Effector memory CD4-positive, alpha-beta T cell (primary cell): ENCODE results near the gene ZNF554.

Experiments
- DNase-seq, 3 donors: peaks; one replicate each; pipeline ENCODE4 v3.0.0-alpha.2; 2020
- H3K27ac ChIP-seq: 2 replicates; pipeline ENCODE4 v1.7.0; 2013; ENCODE audit warnings: mild to moderate bottlenecking, low read length, moderate library complexity; ENCODE audit not compliant: insufficient read depth, poor library complexity, severe bottlenecking
- H3K27me3 ChIP-seq: replicated peaks from 2 replicates; pipeline ENCODE4 v1.7.0; 2013; ENCODE audit warnings: mild to moderate bottlenecking, low read length; ENCODE audit not compliant: insufficient read depth, control insufficient read depth, poor library complexity, severe bottlenecking
- H3K36me3 ChIP-seq: 2 replicates; pipeline ENCODE4 v1.7.0; 2013; ENCODE audit warnings: mild to moderate bottlenecking, low read length, moderate library complexity; ENCODE audit not compliant: control insufficient read depth, insufficient read depth
- H3K4me1 ChIP-seq: 2 replicates; pipeline ENCODE4 v1.7.0; 2013; ENCODE audit warnings: low read length, mild to moderate bottlenecking; ENCODE audit not compliant: control insufficient read depth, insufficient read depth, poor library complexity, severe bottlenecking
- H3K4me3 ChIP-seq: 2 replicates; pipeline ENCODE4 v1.7.0; 2013; ENCODE audit warnings: low read length, low read depth, mild to moderate bottlenecking; ENCODE audit not compliant: insufficient read depth, poor library complexity, severe bottlenecking
- H3K9me3 ChIP-seq: 2 replicates; pipeline ENCODE4 v1.7.0; 2013; ENCODE audit warnings: mild to moderate bottlenecking, low read length, moderate library complexity; ENCODE audit not compliant: control insufficient read depth

The ZNF554 gene

DNA sequence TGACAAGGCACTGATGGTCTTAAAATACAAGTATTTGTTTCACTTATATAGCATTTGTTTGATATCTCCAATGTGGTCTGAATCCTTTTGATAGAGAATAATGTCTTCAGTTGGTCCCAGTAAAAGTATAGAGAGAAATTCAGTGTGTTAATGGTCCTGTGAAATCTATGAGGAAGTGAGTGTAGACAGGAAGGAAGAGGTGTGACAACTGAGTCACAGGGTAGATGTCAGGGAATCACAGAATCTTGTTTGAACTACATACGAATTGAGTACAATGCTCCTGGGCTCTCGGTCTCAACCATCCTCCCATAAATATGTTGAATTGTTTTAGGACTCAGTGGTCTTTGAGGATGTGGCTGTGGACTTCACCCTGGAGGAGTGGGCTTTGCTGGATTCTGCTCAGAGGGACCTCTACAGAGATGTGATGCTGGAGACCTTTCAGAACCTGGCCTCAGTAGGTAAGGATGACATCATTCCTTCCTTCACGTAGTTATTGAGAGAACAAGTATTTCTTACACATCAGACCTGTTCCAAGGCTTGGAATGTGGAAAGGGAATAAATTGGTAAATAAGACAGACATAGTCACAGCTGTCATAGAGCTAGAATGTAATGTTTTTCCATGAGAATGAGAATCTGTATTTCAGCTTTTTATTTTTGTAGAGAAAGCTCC is 30.7 kb downstream of the ZNF554 start:
- no peak overlapping the region for H3K27ac ChIP-seq
- DNase-seq, result no peak
- peaks cover 10% of the 10 kb centered on the region for H3K9me3 ChIP-seq
- H3K36me3 ChIP-seq, result peaks cover 37% of the 10 kb centered on the region
- H3K4me1 ChIP-seq, result no peaks in the 10 kb centered on the region
- no peak overlapping the region for H3K4me3 ChIP-seq
- no peaks in the 10 kb centered on the region for H3K27me3 ChIP-seq

DNA sequence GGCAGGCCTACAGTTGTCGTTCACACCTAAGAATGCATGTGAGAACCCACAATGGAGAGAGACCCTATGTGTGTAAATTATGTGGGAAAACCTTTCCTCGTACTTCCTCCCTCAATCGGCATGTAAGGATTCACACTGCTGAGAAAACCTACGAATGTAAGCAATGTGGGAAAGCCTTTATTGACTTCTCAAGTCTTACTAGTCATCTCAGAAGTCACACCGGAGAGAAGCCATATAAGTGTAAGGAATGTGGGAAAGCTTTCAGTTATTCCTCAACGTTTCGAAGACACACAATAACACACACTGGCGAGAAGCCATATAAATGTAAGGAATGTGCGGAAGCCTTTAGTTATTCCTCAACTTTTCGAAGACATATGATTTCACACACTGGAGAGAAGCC is 32.9 kb downstream of the ZNF554 start:
- DNase-seq, result no peak
- H3K4me3 ChIP-seq, result no peak overlapping the region
- H3K36me3 ChIP-seq, result peaks cover 33% of the 10 kb centered on the region
- peaks cover 15% of the 10 kb centered on the region for H3K4me1 ChIP-seq
- peaks cover 10% of the 10 kb centered on the region for H3K9me3 ChIP-seq
- no peak overlapping the region for H3K27ac ChIP-seq
- H3K27me3 ChIP-seq, result no peaks in the 10 kb centered on the region

DNA sequence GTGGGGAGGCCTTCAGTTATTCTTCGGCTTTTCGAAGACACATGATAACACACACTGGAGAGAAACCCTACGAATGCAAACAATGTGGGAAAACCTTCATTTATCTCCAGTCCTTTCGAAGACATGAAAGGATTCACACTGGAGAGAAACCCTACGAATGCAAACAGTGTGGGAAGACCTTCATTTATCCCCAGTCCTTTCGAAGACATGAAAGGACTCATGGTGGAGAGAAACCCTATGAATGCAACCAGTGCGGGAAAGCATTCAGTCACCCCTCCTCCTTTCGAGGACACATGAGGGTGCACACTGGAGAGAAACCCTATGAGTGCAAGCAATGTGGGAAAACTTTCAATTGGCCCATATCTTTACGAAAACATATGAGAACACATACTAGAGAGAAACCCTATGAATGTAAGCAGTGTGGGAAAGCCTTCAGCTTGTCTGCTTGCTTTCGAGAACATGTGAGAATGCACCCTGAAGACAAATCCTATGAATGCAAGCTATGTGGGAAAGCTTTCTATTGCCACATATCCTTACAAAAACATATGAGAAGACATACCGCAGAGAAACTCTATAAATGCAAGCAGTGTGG is 33.4 kb downstream of the ZNF554 start:
- H3K4me1 ChIP-seq, result peaks cover 17% of the 10 kb centered on the region
- no peak overlapping the region for H3K27ac ChIP-seq
- H3K9me3 ChIP-seq, result peaks cover 10% of the 10 kb centered on the region
- peaks cover 33% of the 10 kb centered on the region for H3K36me3 ChIP-seq
- H3K4me3 ChIP-seq, result no peak overlapping the region
- DNase-seq, result no peak
- H3K27me3 ChIP-seq, result no peaks in the 10 kb centered on the region

DNA sequence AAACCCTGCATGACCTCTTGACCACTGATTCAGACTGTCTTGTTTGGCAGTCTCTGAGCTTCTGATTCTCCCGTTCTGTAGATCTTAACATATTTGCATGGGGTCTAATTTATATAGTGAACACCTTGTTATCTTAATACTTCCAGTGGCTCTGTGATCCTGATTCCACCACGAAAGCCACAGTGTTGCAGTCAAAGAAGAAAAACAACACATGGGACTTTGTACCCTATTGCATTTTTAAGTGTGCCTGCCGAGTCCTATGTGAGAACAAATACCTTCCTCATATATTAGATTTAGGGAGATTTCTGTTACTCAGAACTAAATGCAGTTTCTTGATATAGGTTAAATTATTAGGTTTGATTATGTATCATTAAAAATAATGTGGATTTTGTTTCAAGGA is 35.2 kb downstream of the ZNF554 start:
- H3K27me3 ChIP-seq, result no peaks in the 10 kb centered on the region
- peaks cover 17% of the 10 kb centered on the region for H3K4me1 ChIP-seq
- peaks cover 10% of the 10 kb centered on the region for H3K9me3 ChIP-seq
- H3K4me3 ChIP-seq, result no peak overlapping the region
- no peak for DNase-seq
- H3K27ac ChIP-seq, result no peak overlapping the region
- H3K36me3 ChIP-seq, result peaks cover 33% of the 10 kb centered on the region

DNA sequence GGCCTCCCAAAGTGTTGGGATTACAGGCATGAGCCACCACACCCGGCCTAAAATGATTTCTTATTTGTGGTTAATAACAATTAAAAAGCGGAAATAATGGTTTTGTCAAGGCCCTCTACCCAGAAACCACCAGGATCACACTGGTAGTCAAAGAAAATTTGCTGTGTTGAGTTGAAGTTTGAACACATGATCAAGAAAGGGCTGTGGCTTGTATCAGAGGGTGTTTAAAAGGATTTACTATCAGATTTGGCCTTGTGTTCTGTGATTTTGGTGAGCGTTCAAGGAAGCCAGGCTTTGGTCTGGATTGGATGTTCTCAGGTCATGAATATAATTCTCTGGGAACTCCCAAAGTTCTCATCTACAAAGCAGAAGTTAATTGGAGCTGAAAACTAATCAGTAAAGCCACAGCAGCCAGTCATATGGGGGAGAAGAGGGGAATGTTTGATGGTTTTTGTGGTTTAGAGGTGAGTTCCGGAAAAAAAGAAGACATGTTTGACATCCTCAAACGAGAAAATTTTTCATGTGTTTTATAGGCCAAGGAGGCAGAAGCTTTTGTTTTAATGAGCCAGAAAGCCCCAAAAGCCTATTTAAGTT is 36.9 kb downstream of the ZNF554 start:
- peaks cover 10% of the 10 kb centered on the region for H3K9me3 ChIP-seq
- no peaks in the 10 kb centered on the region for H3K27me3 ChIP-seq
- no peak for DNase-seq
- H3K27ac ChIP-seq, result no peak overlapping the region
- peaks cover 19% of the 10 kb centered on the region for H3K36me3 ChIP-seq
- no peak overlapping the region for H3K4me3 ChIP-seq
- H3K4me1 ChIP-seq, result peaks cover 17% of the 10 kb centered on the region

DNA sequence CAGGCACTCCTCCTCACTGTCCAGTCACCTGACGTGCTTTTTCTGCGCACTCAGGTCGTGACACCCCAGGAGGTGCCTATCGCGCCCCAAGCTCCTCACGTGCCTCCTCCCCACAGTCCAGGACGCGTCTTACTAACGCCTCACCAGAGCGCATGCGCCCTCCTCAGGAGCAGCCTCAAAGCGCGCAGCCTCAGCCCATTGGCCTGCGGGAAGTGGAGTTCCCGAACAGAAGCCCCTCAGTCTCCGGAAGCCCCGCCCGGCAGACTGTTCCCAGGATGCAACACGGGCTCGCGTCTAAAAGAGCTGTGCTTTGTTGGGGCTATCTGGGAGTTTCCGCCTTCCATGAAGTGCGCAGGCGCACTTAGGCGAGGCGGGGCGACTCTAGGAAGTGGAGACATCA is 39.2 kb downstream of the ZNF554 start:
- Histone ChIP-seq H3K9me3 (no peaks in the 10 kb centered on the region), H3K4me3 (no peak overlapping the region)

DNA sequence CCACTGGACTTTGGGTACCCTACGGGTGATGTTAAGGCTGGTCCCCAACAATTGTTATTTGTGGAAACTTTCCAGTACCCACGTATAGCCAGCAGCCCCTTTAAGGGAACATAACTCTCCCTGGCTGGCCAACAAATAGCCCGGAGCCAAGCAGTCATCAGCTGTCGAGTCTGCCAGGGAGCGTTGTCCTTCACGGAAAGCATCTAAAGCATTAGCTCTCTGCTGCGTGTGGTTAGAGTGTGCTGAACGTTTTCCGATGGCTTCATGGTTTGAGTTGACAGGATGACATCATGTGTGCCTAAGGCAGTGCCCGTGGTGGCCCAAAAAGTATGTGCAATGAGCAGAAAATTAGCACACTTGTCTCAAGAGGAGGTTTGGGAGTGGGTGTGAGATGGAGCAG is 44.1 kb downstream of the ZNF554 start:
- H3K4me3 ChIP-seq, result no peak overlapping the region
- no peaks in the 10 kb centered on the region for H3K9me3 ChIP-seq
- no peaks in the 10 kb centered on the region for H3K27me3 ChIP-seq
- no peaks in the 10 kb centered on the region for H3K36me3 ChIP-seq
- H3K27ac ChIP-seq, result no peak overlapping the region
- no peak for DNase-seq
- no peaks in the 10 kb centered on the region for H3K4me1 ChIP-seq

More for the DNA sequence above, 39.2 kb downstream of the ZNF554 start:
- peaks cover 17% of the 10 kb centered on the region for H3K4me1 ChIP-seq
- no peak for DNase-seq
- H3K27me3 ChIP-seq, result no peaks in the 10 kb centered on the region
- H3K36me3 ChIP-seq, result no peaks in the 10 kb centered on the region
- H3K27ac ChIP-seq, result no peak overlapping the region

DNA sequence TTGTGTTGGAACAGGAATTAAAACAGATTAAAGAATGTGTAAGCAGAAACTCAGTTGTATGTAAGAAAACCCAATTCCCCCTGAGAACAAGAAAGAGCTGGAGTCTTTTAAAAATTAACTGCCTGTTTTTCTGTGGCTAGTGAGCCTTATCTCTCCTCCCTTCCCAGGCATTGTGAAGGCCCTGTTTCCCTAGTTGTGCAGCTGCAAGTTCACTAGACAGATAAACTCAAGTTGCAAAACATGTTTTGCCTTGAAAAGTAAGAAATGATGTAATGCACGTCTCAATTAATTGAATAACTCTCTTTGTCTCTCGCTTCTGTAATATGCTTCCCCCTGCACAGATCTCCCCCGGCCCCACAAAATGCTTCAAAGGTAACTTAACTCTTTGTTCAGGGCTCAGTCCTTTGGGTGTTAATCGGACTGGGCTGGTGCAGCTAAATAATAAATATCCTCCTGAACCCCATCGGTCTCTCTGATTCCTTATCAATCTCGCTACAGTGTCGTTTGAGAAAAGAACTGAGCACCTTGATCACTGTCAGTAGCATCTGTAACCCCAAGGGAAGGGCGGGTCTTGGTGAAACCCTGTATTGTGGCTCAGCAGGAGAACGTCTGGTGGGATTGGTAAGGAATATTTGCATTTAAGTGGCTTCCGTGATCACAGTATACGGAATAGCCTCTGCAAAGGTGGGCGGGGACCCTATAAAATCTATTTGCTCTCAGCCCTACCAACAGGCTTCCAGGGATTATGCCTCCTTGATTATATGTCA is 45.8 kb downstream of the ZNF554 start:
- Histone ChIP-seq H3K27me3 (no peaks in the 10 kb centered on the region), H3K4me3 (no peak overlapping the region), H3K27ac (no peak overlapping the region), H3K36me3 (no peaks in the 10 kb centered on the region), H3K9me3 (no peaks in the 10 kb centered on the region), H3K4me1 (no peaks in the 10 kb centered on the region)
- no peak for DNase-seq

DNA sequence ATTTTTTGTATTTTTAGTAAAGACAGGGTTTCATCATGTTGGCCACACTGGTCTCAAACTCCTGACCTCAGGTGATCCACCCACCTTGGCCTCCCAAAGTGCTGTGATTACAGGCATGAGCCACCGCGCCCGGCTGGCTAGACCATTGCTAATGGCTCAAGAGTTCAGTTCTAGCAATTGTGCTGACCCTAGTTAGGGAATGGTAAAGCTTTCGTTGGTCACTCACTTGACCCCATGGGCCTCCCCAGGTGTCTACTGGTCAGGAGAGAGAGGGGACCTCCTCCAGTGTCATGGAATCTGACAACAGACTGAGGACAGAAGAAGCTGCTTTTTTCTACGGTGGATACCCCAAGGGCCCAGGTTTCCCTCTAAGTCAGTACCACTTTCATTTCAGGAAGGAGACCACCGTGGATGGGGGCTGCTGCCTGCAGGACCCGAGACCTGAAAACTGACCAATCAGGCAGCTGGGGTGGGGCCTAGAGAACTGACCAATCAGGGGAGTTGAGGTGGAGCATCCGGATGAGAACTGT is 46.9 kb downstream of the ZNF554 start:
- Histone ChIP-seq H3K27ac (no peak overlapping the region), H3K36me3 (no peaks in the 10 kb centered on the region), H3K4me3 (no peak overlapping the region), H3K4me1 (no peaks in the 10 kb centered on the region), H3K27me3 (no peaks in the 10 kb centered on the region), H3K9me3 (no peaks in the 10 kb centered on the region)
- DNase-seq, result no peak
